GM21447 (cell line): Measurements from ENCODE around the gene TAOK3.

Source experiments
- ATAC-seq: cut with Tn5 transposase; IDR thresholded peaks from one replicate; pipeline ENCODE4 v1.9.1; 2021; ENCODE audit not compliant: unreplicated experiment

The TAOK3 gene

GRCh38 chr12:118101051-118101450 lies 271.7 kb downstream of the TAOK3 start:
- ATAC-seq = no peak
